ENCODE measurements around the gene TRHDE.
"Not testable (repeated sequence)": the region's sequence is repeated elsewhere in the genome, so short reads cannot be mapped to it uniquely, and the experiment has no call there.

TRHDE gene

DNA sequence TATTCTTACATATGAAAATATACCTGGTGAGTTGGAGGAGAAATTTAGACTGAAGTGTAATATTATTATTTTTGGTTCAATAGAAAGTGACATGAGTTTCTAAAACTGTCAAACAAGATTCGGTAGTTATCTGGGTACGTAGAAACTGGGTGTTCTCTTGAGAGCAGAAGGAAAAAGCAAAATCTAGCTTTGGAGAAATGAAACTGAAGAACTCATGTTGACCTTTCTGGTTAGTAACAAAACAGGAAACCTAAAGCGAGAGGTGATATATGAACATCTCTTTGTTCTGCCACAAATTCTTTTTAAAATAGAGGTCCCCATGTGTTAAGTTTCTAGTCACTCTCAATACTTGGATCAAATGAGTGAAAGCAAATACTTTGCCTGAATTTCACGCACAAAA, 401.7 kb downstream of the TRHDE start:
- DNase-seq: no peak

DNA sequence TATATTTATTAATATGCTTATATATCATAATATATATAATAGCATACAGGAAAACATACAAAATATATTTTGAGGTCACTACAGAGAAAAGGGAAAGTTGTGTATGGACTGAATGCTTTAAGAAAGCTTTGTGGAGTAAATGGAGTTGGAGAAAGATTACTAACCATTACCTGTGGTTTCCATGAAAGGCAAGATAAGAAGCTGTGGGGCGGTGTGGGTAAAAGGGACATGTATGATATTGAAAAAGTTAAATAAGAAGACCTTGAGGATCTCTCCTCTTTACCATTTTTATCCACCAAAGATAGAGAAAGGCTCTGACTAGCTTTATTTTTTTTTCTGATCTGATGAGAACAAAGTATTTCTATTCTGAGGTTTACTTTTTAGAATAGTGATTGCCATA, 404.4 kb downstream of the TRHDE start:
- DNase-seq: no peak

DNA sequence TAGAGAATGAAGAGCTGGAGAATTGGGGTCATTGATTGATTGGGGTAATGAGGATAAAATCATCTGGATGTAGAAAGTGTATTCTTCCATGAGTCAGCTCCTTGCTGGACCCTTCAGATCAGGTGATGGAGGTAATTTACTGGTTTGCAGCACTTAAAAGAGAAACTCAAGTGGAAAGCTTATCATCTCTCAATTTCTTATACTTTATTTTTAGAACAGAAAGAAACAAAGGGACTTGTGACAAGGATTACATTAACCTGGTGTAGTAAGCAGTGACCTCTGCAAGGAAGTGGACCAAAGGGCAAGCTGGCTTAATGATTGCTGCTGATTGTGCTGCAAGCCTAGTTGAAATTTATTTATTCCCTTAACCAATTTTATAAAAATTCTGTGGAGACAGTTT, 405.0 kb downstream of the TRHDE start:
- DNase-seq: no peak

DNA sequence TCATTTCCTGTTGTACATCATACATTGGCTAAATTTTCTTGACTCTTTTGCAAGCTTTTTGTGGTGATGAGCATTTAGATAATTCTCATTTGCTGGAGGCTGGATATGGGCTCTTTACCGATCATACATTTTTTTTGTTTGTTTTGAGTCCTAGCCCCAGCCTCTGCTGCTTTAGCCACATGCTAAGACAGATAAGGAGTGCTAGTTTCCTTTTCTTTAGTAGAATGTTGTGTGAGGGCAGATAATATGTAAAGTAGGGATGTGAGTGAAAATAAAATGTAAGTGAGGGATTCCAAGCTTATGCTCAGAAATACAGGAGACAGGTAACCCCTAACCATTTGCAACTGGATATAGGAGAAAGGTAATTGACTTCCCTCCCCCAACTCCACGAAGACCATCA, 405.7 kb downstream of the TRHDE start:
- no peak for DNase-seq

DNA sequence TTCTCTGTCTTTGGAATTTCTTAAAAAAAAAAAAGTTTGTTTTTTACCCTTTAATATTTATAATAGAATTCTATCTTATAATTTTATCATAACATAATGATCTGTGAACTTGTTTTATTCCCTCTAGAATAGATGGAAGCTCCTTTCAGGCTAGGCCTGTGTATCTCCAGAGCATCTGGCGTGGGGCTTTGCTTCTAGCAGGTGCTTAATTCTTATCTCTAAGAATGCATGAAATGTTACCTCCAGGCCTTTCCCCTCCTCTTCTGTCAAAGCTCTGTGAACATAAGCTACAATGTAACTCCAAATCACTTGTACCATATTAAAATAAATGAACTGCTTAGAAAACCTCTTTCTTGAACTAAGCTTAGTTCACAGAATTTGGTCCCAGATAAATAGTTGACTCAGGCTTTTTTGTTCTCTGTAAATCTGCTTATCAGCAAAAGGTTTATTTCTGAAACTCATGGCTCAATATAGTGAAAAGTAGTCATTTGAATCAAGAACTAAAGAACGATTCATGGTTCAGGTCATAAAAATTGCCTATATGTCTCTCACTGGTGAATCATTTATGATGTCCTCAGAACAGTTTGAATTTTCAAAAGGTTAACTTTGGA, 407.1 kb downstream of the TRHDE start:
- peak; percentile 36 for DNase-seq

DNA sequence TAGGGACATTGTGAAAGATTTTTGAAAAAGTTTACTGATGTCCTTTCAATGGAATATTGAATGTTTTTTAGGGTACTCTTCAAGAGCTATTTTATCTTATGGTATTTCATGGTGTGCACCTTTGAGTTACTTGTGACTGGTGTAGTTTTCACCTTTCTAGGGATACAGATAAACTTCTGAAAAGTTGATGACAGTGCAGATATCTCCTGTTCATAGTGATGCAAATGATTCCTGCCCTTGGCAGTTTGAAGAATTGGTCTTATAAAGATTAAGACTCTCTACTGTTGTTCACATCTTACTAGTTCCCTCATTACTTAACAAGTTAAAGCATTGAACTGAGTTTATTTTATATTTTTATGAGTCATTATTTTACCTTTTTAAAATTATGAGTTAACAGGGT, 408.9 kb downstream of the TRHDE start:
- no peak for DNase-seq

DNA sequence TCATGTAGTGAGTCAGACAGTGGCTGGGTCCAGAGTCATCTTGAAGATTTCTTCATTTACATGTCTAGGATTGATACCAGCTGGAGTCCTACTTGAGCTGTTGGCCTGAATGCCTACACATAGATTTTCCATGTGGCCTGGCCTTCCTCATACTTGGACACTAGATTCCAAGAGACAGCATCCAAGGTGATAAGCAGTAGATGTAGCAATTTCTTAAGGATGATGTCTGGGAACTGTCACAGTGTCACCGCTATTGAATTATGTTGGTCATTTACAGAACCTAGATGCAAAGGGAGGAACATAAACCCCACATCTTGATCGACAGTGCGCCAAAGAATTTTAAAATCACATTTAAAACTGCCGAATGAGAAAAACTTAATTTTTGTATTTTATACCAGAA, 412.3 kb downstream of the TRHDE start:
- DNase-seq: no peak

DNA sequence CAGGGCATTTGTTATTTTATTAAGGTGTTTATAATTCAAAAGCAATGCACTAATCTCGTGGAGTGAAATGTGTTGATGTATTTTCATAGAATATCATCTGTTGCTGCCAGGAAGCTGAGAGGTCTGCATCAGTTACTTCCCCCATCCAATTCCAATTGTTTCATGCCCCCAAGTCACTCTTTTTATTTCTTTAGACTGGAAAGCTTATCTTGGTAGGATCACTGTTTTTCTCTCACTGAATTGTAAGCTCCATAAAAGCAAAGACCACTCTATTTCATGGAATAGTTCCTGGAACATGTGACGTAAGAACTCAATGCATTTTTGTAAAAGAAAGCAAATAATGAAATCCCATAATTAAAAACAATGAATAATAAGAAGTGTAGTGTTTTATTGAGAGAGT, 420.2 kb downstream of the TRHDE start:
- no peak for DNase-seq

DNA sequence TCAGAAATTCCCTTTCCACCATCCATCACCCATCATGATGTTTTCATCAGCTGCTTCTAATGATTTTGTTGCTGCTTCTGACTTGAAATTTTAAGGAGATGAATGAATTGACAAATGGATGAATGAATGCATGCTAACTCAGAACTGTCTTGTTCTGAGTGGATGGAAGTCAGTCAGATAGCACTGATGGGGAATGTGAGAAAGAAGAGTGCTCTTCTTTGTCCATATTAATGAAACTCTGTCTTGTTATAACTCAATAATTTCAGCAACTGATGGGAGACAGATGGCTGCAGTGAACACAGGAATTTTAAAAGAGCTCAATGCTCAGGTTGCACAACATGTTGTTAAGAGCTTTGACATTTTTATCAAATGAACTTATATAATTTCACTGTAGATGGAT, 422.0 kb downstream of the TRHDE start:
- no peak for DNase-seq

DNA sequence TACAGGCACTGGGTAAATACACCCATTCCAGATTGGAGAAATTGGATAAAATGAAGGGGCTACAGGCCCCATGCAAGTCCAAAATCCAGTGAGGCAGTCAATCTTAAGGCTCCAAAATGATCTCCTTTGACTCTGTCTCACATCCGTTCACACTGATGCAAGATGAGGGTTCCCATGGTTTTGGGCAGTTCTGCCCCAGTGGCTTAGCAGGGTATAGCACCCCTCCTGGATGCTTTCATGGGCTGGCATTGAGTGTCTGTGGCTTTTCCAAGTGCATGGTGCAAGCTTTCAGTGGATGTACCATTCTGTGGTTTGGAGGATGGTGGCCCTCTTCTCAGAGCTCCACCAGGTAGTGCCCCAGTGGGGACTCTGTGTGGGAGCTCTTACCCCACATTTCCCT, 427.2 kb downstream of the TRHDE start:
- no peak for DNase-seq

DNA sequence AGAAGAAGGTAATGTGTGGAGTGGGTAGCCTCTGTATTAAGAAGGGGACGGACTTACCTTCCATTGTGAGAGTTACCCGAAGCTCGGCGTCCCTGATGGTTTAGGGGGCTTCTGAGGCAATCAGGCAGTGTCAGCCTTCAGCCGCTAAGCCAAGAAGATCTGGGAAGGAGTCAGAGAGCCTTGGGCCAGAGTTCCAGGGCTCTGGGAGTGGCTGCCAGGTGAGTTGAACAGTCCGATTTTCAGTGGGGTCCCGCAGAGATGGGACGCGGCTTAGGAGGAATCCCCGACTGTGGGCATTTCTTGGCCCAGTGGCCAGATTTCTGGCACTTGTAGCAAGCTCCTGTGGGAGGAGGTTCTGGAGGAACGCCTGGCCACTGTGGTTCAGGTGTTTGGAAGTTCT, 439.9 kb downstream of the TRHDE start:
- DNase-seq: not testable (repeated sequence)

DNA sequence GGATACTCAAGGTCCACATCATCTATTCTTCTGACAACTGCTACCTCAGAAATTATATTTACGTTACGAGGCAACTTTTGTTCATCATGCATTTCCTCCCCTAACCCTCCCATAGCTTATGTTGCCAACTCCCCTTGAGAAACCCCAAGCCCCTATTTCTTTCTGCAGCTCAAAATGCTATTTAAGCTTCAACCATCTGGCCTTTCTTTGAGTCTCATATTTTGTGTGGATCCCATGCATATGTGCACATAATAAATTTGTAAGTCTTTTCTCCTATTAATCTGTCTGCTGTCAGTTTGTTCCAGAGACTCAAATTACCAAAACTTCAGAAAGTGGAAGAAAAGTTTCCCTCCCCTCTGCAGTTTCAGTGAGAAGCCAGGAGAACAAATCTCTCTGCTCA, 444.1 kb downstream of the TRHDE start:
- DNase-seq: no peak

DNA sequence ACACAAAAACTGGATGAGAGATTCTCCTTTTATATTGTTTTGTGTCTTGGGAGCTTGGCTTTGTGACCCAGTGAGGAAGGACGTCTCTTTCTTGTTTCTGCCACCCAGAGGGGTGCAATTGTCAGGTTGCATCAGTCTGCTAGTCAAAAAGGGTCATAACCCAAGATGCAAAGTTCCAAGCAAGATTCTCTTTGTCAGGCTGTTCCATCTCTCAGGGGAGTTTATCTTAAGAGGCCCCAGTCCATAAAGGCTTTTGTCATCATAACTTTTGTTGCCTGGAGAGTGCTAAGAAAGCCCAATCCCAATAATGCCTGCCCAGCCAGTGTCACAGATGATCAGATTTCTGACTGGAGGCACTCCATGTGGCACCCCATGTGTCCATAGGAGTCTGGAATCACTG, 444.9 kb downstream of the TRHDE start:
- peak; percentile 32 for DNase-seq
